ENCODE data around the gene ARFGEF3. TPM values are rescaled to one million over a fixed set of nuclear protein-coding genes. Genes with fewer than 3 reads are reported as not detected.

Gene ARFGEF3
- total and polyA plus RNA-seq, 4 donors, result 0.06 to 0.33 (median 0.16) TPM

- Histone ChIP-seq H3K4me1 (ENCODE audit: control insufficient read depth in 4 of 4, insufficient read depth in 4 of 4, low read length in 3 of 4) (no peaks in the 10 kb centered on the region), H3K36me3 (ENCODE audit: control insufficient read depth in 4 of 4, insufficient read depth in 3 of 4, low read depth in 1 of 4, low read length in 3 of 4) (no peaks in the 10 kb centered on the region), H3K27ac (ENCODE audit: low read depth in 1 of 2, low read length in 2 of 2) (no peak overlapping the region), H3K4me3 (ENCODE audit: low read depth in 1 of 3, low read length in 3 of 3) (no peak overlapping the region), H3K27me3 (ENCODE audit: control insufficient read depth in 4 of 4, insufficient read depth in 4 of 4, low read length in 3 of 4) (peaks cover 0 to 3% (median 0%) of the 10 kb centered on the region in 4 donors), H3K9ac (ENCODE audit: low read depth in 1 of 2, low read length in 2 of 2) (no peak overlapping the region), H3K9me3 (ENCODE audit: control insufficient read depth in 4 of 4, low read length in 3 of 4) (no peaks in the 10 kb centered on the region)
- TF ChIP-seq HNF4A (conservative IDR thresholded peaks at IDR 0.05) (no peak), RAD21 (IDR thresholded peaks at IDR 0.05) (no peak), FOXA1 (IDR thresholded peaks at IDR 0.05) (no peak), JUND (IDR thresholded peaks at IDR 0.05) (no peak), YY1 (IDR thresholded peaks at IDR 0.05) (no peak), ZBTB33 (IDR thresholded peaks at IDR 0.05) (no peak), MAX (IDR thresholded peaks at IDR 0.05) (no peak), RXRA (IDR thresholded peaks at IDR 0.05) (no peak), GABPA (IDR thresholded peaks at IDR 0.05 in 1 of 2, conservative IDR thresholded peaks at IDR 0.05 in 1 of 2) (no peak), TAF1 (conservative IDR thresholded peaks at IDR 0.05) (no peak), REST (IDR thresholded peaks at IDR 0.05) (no peak), EGR1 (IDR thresholded peaks at IDR 0.05; ENCODE audit: low read depth in 2 of 2) (no peak), SP1 (IDR thresholded peaks at IDR 0.05) (no peak), FOXA2 (IDR thresholded peaks at IDR 0.05) (no peak), HNF4G (IDR thresholded peaks at IDR 0.05) (no peak), NR2F2 (IDR thresholded peaks at IDR 0.05) (no peak)
- TF ChIP-seq, protein P1, sequence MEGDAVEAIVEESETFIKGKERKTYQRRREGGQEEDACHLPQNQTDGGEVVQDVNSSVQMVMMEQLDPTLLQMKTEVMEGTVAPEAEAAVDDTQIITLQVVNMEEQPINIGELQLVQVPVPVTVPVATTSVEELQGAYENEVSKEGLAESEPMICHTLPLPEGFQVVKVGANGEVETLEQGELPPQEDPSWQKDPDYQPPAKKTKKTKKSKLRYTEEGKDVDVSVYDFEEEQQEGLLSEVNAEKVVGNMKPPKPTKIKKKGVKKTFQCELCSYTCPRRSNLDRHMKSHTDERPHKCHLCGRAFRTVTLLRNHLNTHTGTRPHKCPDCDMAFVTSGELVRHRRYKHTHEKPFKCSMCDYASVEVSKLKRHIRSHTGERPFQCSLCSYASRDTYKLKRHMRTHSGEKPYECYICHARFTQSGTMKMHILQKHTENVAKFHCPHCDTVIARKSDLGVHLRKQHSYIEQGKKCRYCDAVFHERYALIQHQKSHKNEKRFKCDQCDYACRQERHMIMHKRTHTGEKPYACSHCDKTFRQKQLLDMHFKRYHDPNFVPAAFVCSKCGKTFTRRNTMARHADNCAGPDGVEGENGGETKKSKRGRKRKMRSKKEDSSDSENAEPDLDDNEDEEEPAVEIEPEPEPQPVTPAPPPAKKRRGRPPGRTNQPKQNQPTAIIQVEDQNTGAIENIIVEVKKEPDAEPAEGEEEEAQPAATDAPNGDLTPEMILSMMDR (IDR thresholded peaks at IDR 0.05; ENCODE audit: low read depth, low read length, missing input control), result no peak
- TF ChIP-seq, protein P2, sequence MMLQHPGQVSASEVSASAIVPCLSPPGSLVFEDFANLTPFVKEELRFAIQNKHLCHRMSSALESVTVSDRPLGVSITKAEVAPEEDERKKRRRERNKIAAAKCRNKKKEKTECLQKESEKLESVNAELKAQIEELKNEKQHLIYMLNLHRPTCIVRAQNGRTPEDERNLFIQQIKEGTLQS (IDR thresholded peaks at IDR 0.05), result no peak
- DNase-seq (ENCODE audit: low spot score), result no peak
Observed at GRCh38 chr6:138204303-138204702, 42.6 kb downstream of the ARFGEF3 start.
